IPS DF 6.9 (cell line): ENCODE measurements around the gene NEB.

ENCODE experiments used
- DNase-seq: peaks from one replicate; pipeline ENCODE4 v3.0.0-alpha.2; 2013; ENCODE audit warnings: low read depth, low spot score
- H3K27ac ChIP-seq: one replicate; pipeline ENCODE4 v1.5.1; 2013; ENCODE audit warnings: low read length, control low read depth
- H3K27me3 ChIP-seq: 2 replicates; pipeline ENCODE4 v1.6.1; 2013; ENCODE audit warnings: mild to moderate bottlenecking, low read length; ENCODE audit not compliant: control insufficient read depth, insufficient read depth
- H3K36me3 ChIP-seq: 2 replicates; pipeline ENCODE4 v1.6.1; 2013; ENCODE audit warnings: low read length; ENCODE audit not compliant: control insufficient read depth, insufficient read depth
- H3K4me1 ChIP-seq: 2 replicates; pipeline ENCODE4 v1.6.1; 2013; ENCODE audit warnings: low read length; ENCODE audit not compliant: control insufficient read depth, insufficient read depth
- H3K4me3 ChIP-seq: 2 replicates; pipeline ENCODE4 v1.5.1; 2013; ENCODE audit warnings: mild to moderate bottlenecking, low read length
- H3K9me3 ChIP-seq: 2 replicates; pipeline ENCODE4 v1.6.1; 2013; ENCODE audit warnings: low read length, inconsistent platforms; ENCODE audit not compliant: control insufficient read depth, insufficient read depth
- WGBS: extraction: QIAGEN DNeasy Blood & Tissue Kit; methylation state at CpG from one replicate; pipeline ENCODE4 v1.1.7; 2013; ENCODE audit warnings: mixed read lengths, missing lambda C conversion rate; ENCODE audit not compliant: insufficient read length, insufficient coverage; 5-methylcytosine and 5-hydroxymethylcytosine counted together

Gene NEB

GRCh38 chr2:151470556-151470955, 263.7 kb downstream of the NEB start:
- Histone ChIP-seq H3K27ac (no peak overlapping the region), H3K36me3 (peaks cover 6% of the 10 kb centered on the region; the same call in 1 of the 2 replicates), H3K4me3 (no peak overlapping the region), H3K9me3 (no peaks in the 10 kb centered on the region), H3K27me3 (no peaks in the 10 kb centered on the region), H3K4me1 (no peaks in the 10 kb centered on the region)
- no CpG with 5 or more reads among the region's 1 CpG for WGBS
- no peak for DNase-seq

DNA sequence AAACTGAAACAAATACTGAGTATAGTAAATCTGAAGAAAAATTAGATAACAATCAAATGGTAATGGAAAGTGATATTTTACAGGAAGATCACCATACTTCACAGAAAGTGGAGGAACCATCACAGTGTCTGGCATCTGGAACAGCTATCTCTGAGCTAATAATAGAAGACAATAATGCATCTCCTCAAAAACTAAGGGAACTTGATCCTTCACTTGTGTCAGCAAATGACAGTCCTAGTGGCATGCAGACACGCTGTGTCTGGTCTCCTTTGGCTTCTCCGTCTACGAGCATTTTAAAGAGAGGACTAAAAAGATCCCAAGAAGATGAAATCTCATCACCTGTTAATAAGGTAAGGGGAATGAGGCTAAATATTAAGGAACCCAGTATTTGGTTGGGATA, 268.5 kb downstream of the NEB start:
- Histone ChIP-seq H3K27ac (no peak overlapping the region), H3K27me3 (no peaks in the 10 kb centered on the region), H3K4me3 (no peak overlapping the region), H3K4me1 (no peaks in the 10 kb centered on the region), H3K36me3 (peaks cover 9% of the 10 kb centered on the region; the same call in 1 of the 2 replicates), H3K9me3 (no peaks in the 10 kb centered on the region)
- WGBS, result no CpG with 5 or more reads among the region's 3 CpGs
- DNase-seq, result no peak

DNA sequence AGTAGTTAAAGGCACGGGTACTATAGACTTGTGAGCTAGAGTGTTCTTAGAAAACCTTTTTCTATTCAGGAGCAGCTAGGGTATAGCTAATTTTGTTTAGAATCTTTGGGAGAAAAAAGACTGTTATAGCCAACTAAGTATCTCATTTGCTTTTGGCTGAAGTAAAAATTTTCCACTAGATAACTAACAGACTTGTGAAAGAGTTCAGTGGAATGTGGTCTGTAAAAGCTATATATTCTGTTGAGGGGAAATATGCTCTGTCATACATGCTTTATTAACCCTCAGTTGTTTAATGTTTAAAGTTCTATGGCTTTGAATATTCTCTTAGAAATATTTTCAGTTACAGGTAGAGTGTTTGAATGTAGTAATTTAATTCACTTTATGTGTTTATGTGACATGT, 274.9 kb downstream of the NEB start:
- Histone ChIP-seq H3K4me1 (no peaks in the 10 kb centered on the region), H3K27ac (no peak overlapping the region), H3K27me3 (no peaks in the 10 kb centered on the region), H3K9me3 (no peaks in the 10 kb centered on the region), H3K36me3 (peaks cover 6% of the 10 kb centered on the region; the same call in 1 of the 2 replicates), H3K4me3 (no peak overlapping the region)
- WGBS, result no CpG with 5 or more reads among the region's 1 CpG
- no peak for DNase-seq

GRCh38 chr2:151439127-151439526, 295.1 kb downstream of the NEB start:
- peaks cover 16% of the 10 kb centered on the region; the same call in 1 of the 2 replicates for H3K36me3 ChIP-seq

GRCh38 chr2:151438506-151438905, 295.8 kb downstream of the NEB start:
- 100% methylated on average over 2 of the region's 4 CpGs for WGBS
- no peak for DNase-seq
- Histone ChIP-seq H3K36me3 (peaks cover 18% of the 10 kb centered on the region; the same call in 1 of the 2 replicates), H3K27ac (no peak overlapping the region), H3K27me3 (no peaks in the 10 kb centered on the region), H3K4me3 (no peak overlapping the region), H3K9me3 (no peaks in the 10 kb centered on the region), H3K4me1 (no peaks in the 10 kb centered on the region)

More at GRCh38 chr2:151439127-151439526, 295.1 kb downstream of the NEB start:
- Histone ChIP-seq H3K27me3 (no peaks in the 10 kb centered on the region), H3K9me3 (no peaks in the 10 kb centered on the region), H3K27ac (no peak overlapping the region), H3K4me1 (no peaks in the 10 kb centered on the region), H3K4me3 (no peak overlapping the region)
- DNase-seq, result no peak
- 100% methylated on average over 1 of the region's 13 CpGs for WGBS

DNA sequence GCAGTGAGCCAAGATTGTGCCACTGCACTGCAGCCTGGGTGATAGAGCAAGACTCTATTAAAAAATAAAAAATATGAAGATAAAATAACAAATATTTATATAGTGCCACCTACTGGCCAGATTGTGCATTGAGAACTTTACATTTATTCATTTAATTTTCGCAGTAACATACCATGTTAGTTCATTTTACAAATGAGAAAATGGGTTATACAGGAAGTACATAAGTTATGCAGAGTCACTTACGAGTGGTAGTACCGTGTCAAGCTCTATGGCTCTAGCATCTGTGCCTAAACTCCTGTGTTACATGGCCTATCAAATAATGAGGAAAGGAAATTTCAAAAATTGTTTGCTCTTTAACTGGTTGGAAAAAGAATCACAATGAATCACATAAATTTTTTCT, 296.6 kb downstream of the NEB start:
- no peak overlapping the region for H3K4me3 ChIP-seq
- H3K27me3 ChIP-seq, result no peaks in the 10 kb centered on the region
- peaks cover 17% of the 10 kb centered on the region; the same call in 1 of the 2 replicates for H3K36me3 ChIP-seq
- WGBS, result no CpG with 5 or more reads among the region's 3 CpGs
- no peaks in the 10 kb centered on the region for H3K4me1 ChIP-seq
- H3K9me3 ChIP-seq, result no peaks in the 10 kb centered on the region
- no peak overlapping the region for H3K27ac ChIP-seq
- no peak for DNase-seq
